Fibroblast of mammary gland (primary cell): Measurements from ENCODE around the gene C12orf75.

Source experiments
- DNase-seq: peaks from one replicate; pipeline ENCODE4 v3.0.0-alpha.2; 2010; ENCODE audit warnings: low read depth
- H3K4me3 ChIP-seq: 2 replicates; pipeline ENCODE4 v1.5.1; 2011; ENCODE audit warnings: low read depth, mild to moderate bottlenecking, low read length, moderate library complexity; ENCODE audit not compliant: control insufficient read depth
- CTCF ChIP-seq: conservative IDR thresholded peaks from 2 replicates; pipeline ENCODE4 v1.5.1; 2011; ENCODE audit warnings: low read depth, low read length, inconsistent platforms; ENCODE audit not compliant: control insufficient read depth, insufficient read depth

Gene C12orf75

GRCh38 chr12:105355752-105356151 is 25.3 kb downstream of the C12orf75 start:
- peak; percentile 64 for DNase-seq
- TF ChIP-seq CTCF, result no peak
- no peak overlapping the region for H3K4me3 ChIP-seq

- peak; percentile 30 for DNase-seq
- H3K4me3 ChIP-seq, result no peak overlapping the region
- TF ChIP-seq CTCF, result no peak
Observed at GRCh38 chr12:105357162-105357691, 26.7 kb downstream of the C12orf75 start.

GRCh38 chr12:105358789-105359188 is 28.3 kb downstream of the C12orf75 start:
- TF ChIP-seq CTCF, result no peak
- H3K4me3 ChIP-seq, result no peak overlapping the region
- DNase-seq, result no peak

GRCh38 chr12:105359856-105360255 is 29.4 kb downstream of the C12orf75 start:
- no peak for TF ChIP-seq CTCF
- H3K4me3 ChIP-seq, result no peak overlapping the region
- no peak for DNase-seq

- no peak overlapping the region for H3K4me3 ChIP-seq
- no peak for DNase-seq
- TF ChIP-seq CTCF, result no peak
Observed at GRCh38 chr12:105363890-105364289, 33.4 kb downstream of the C12orf75 start.

GRCh38 chr12:105365231-105365630 is 34.7 kb downstream of the C12orf75 start:
- H3K4me3 ChIP-seq, result no peak overlapping the region
- TF ChIP-seq CTCF, result no peak
- peak; percentile 25 for DNase-seq

GRCh38 chr12:105368047-105368646 is 37.7 kb downstream of the C12orf75 start:
- no peak for DNase-seq
- TF ChIP-seq CTCF, result no peak

More at GRCh38 chr12:105368047-105368646, 37.7 kb downstream of the C12orf75 start:
- H3K4me3 ChIP-seq, result no peak overlapping the region
